H1 (cell line): ENCODE data around the gene COLEC12. TPM values are rescaled to one million over a fixed set of nuclear protein-coding genes. Genes with fewer than 3 reads are reported as not detected.

ENCODE experiments used
- CTCF ChIA-PET: fragments of 300-600 bp; sonication (Branson Sonifier 250); formaldehyde crosslinking; loops from one replicate; lab custom pipeline; 2021; ENCODE audit not compliant: partially characterized antibody; lab: Charles Lee
- POLR2A ChIA-PET: fragments of 300-600 bp; sonication (Branson Sonifier 250); formaldehyde crosslinking; loops from one replicate; lab custom pipeline; 2021; ENCODE audit warnings: inconsistent platforms; ENCODE audit not compliant: partially characterized antibody; lab: Charles Lee
- DNase-seq, 2 experiments: peaks; one replicate each; pipeline versions ENCODE4 v3.0.0 to v3.0.0-alpha.2; 2010 to 2022; ENCODE audit warnings: low spot score in 2 of 2, low read depth in 1 of 2, mixed read lengths in 1 of 2
- FAIRE-seq: peaks from 2 replicates; lab custom pipeline; 2011; peaks lifted over from hg19 to GRCh38; lab: Jason Lieb, UNC
- H2AFZ ChIP-seq: 2 replicates; pipeline ENCODE4 v1.8.1; 2012; ENCODE audit warnings: low read length, inconsistent platforms
- H2AK5ac ChIP-seq: 2 replicates; pipeline ENCODE4 v1.6.1; 2013; ENCODE audit warnings: low read depth, low read length
- H2BK120ac ChIP-seq: replicated peaks from 2 replicates; pipeline ENCODE3; 2013; ENCODE audit warnings: low read depth, low read length, inconsistent platforms
- H2BK12ac ChIP-seq: 2 replicates; pipeline ENCODE4 v1.6.1; 2013; ENCODE audit warnings: low read depth, low read length
- H2BK15ac ChIP-seq: 2 replicates; pipeline ENCODE4 v1.6.1; 2013; ENCODE audit warnings: low read length
- H2BK20ac ChIP-seq: 2 replicates; pipeline ENCODE4 v1.6.1; 2013; ENCODE audit warnings: low read length
- H2BK5ac ChIP-seq: 2 replicates; pipeline ENCODE4 v1.6.1; 2013; ENCODE audit warnings: low read depth, low read length
- H3K14ac ChIP-seq: 2 replicates; pipeline ENCODE4 v1.6.1; 2013; ENCODE audit warnings: inconsistent platforms; ENCODE audit not compliant: insufficient read length
- H3K18ac ChIP-seq: 2 replicates; pipeline ENCODE4 v1.6.1; 2013; ENCODE audit warnings: low read length; ENCODE audit errors: extremely low read depth
- H3K23ac ChIP-seq: 2 replicates; pipeline ENCODE4 v1.6.1; 2013; ENCODE audit warnings: inconsistent platforms; ENCODE audit not compliant: insufficient read length
- H3K23me2 ChIP-seq: 2 replicates; pipeline ENCODE4 v1.6.1; 2013; ENCODE audit warnings: low read depth, low read length
- H3K27ac ChIP-seq: 2 replicates; pipeline ENCODE4 v1.6.1; 2011; ENCODE audit warnings: low read depth, low read length, inconsistent platforms
- H3K27me3 ChIP-seq, 4 experiments: replicated peaks in 1 of 4; 1 replicate in 1 of 4; 2 replicates in 3 of 4; pipeline versions ENCODE4 v1.6.1 to v1.8.1; 2011 to 2013; ENCODE audit warnings: low read length in 3 of 4, mild to moderate bottlenecking in 3 of 4, inconsistent platforms in 2 of 4, mixed read lengths in 2 of 4, moderate library complexity in 1 of 4; ENCODE audit not compliant: control insufficient read depth in 3 of 4, insufficient read depth in 3 of 4; ENCODE audit errors: extremely low read depth in 1 of 4
- H3K36me3 ChIP-seq, 4 experiments: 2 replicates each; pipeline versions ENCODE4 v1.6.1 to v1.8.1; 2011 to 2013; ENCODE audit warnings: mild to moderate bottlenecking in 4 of 4, low read length in 3 of 4, moderate library complexity in 2 of 4, control low read depth in 1 of 4, inconsistent platforms in 1 of 4; ENCODE audit not compliant: insufficient read depth in 4 of 4, control insufficient read depth in 2 of 4
- H3K4ac ChIP-seq: replicated peaks from 2 replicates; pipeline ENCODE3; 2013; ENCODE audit warnings: low read length, low read depth, mixed read lengths, inconsistent platforms; ENCODE audit not compliant: insufficient read length
- H3K4me1 ChIP-seq, 4 experiments: replicated peaks in 1 of 4; 1 replicate in 1 of 4; 2 replicates in 3 of 4; pipeline versions ENCODE4 v1.6.1 to v1.8.1; 2011 to 2013; ENCODE audit warnings: low read length in 3 of 4, inconsistent platforms in 2 of 4, mixed read lengths in 1 of 4; ENCODE audit not compliant: insufficient read depth in 4 of 4, control insufficient read depth in 3 of 4
- H3K4me2 ChIP-seq, 2 experiments: 2 replicates each; pipeline versions ENCODE4 v1.6.1 to v1.8.1; 2011 to 2013; ENCODE audit warnings: low read depth in 2 of 2, low read length in 2 of 2, control low read depth in 1 of 2, inconsistent platforms in 1 of 2, mild to moderate bottlenecking in 1 of 2; ENCODE audit not compliant: insufficient read depth in 1 of 2
- H3K4me3 ChIP-seq, 4 experiments: fragments of 200-600, 300-600 bp in 1 of 4; sonication (generic), shearing (Covaris generic), sonication (Bioruptor Twin) in 1 of 4; 2 replicates each; pipeline versions ENCODE4 v1.5.1 to v1.8.1; 2011 to 2016; ENCODE audit warnings: low read length in 4 of 4, low read depth in 3 of 4, control low read depth in 2 of 4, inconsistent platforms in 2 of 4, mild to moderate bottlenecking in 2 of 4, mixed read lengths in 1 of 4, moderate library complexity in 1 of 4; ENCODE audit not compliant: insufficient read depth in 2 of 4; ENCODE audit errors: extremely low read depth in 1 of 4
- H3K56ac ChIP-seq: replicated peaks from 2 replicates; pipeline ENCODE3; 2013; ENCODE audit warnings: low read depth, mild to moderate bottlenecking, mixed read lengths, low read length, inconsistent platforms; ENCODE audit not compliant: insufficient read length
- H3K79me1 ChIP-seq: 2 replicates; pipeline ENCODE4 v1.6.1; 2013; ENCODE audit warnings: low read depth, low read length, control low read depth
- H3K79me2 ChIP-seq, 2 experiments: 2 replicates each; pipeline versions ENCODE4 v1.6.1 to v1.8.1; 2012 to 2013; ENCODE audit warnings: low read length in 2 of 2, mild to moderate bottlenecking in 2 of 2, inconsistent platforms in 1 of 2; ENCODE audit not compliant: insufficient read depth in 2 of 2, control insufficient read depth in 1 of 2
- H3K9ac ChIP-seq, 4 experiments: replicated peaks in 1 of 4; 1 replicate in 1 of 4; 2 replicates in 3 of 4; pipeline versions ENCODE4 v1.6.1 to v1.8.1; 2011 to 2013; ENCODE audit warnings: low read depth in 3 of 4, low read length in 3 of 4, control low read depth in 2 of 4, mild to moderate bottlenecking in 2 of 4, moderate library complexity in 2 of 4, inconsistent platforms in 1 of 4; ENCODE audit errors: extremely low read depth in 1 of 4
- H3K9me3 ChIP-seq, 2 experiments: 2 replicates each; pipeline versions ENCODE4 v1.6.1 to v1.8.1; 2012 to 2013; ENCODE audit warnings: mild to moderate bottlenecking in 2 of 2, moderate library complexity in 2 of 2, control low read depth in 1 of 2, inconsistent platforms in 1 of 2, low read depth in 1 of 2, low read length in 1 of 2, mixed read lengths in 1 of 2; ENCODE audit not compliant: insufficient read depth in 2 of 2
- H4K20me1 ChIP-seq, 2 experiments: replicated peaks in 1 of 2; 2 replicates each; pipeline versions ENCODE3 to v1.8.1; 2011 to 2013; ENCODE audit warnings: inconsistent platforms in 2 of 2, low read length in 2 of 2, mild to moderate bottlenecking in 1 of 2; ENCODE audit not compliant: insufficient read depth in 2 of 2, control insufficient read depth in 1 of 2
- H4K5ac ChIP-seq: 2 replicates; pipeline ENCODE4 v1.6.1; 2013; ENCODE audit warnings: low read length, low read depth, mixed read lengths, inconsistent platforms; ENCODE audit not compliant: insufficient read length
- H4K8ac ChIP-seq: 2 replicates; pipeline ENCODE4 v1.8.0; 2013; ENCODE audit warnings: mild to moderate bottlenecking, moderate library complexity, low read length, inconsistent platforms; ENCODE audit not compliant: insufficient read depth; ENCODE audit errors: extremely low read depth
- H4K91ac ChIP-seq: replicated peaks from 2 replicates; pipeline ENCODE3; 2013; ENCODE audit warnings: low read length, mixed read lengths, inconsistent platforms; ENCODE audit not compliant: insufficient read length
- ASH2L ChIP-seq: fragments of 200-600, 300-600 bp; sonication (generic); IDR thresholded peaks from one replicate; pipeline ENCODE4 v1.7.1; 2017; ENCODE audit warnings: low read length
- ATF2 ChIP-seq: IDR thresholded peaks from 2 replicates; pipeline ENCODE4 v1.6.1; 2012; ENCODE audit warnings: low read length, inconsistent platforms
- BACH1 ChIP-seq: IDR thresholded peaks from 2 replicates; pipeline ENCODE4 v1.6.1; 2012; ENCODE audit warnings: low read length, improper control_type of control experiment
- CEBPB ChIP-seq: IDR thresholded peaks from 2 replicates; pipeline ENCODE4 v1.6.1; 2012; ENCODE audit warnings: low read depth, low read length
- EP300 ChIP-seq, 2 experiments: IDR thresholded peaks; 1 replicate in 1 of 2; 2 replicates in 1 of 2; pipeline ENCODE4 v1.6.1; 2011 to 2012; ENCODE audit warnings: low read depth in 2 of 2, low read length in 2 of 2, mild to moderate bottlenecking in 2 of 2, borderline replicate concordance in 1 of 2, inconsistent platforms in 1 of 2, moderate library complexity in 1 of 2
- FOSL1 ChIP-seq: IDR thresholded peaks from 2 replicates; pipeline ENCODE4 v1.6.1; 2011; ENCODE audit warnings: mild to moderate bottlenecking, low read depth, low read length, moderate library complexity; ENCODE audit not compliant: insufficient read depth
- HDAC6 ChIP-seq: IDR thresholded peaks from one replicate; pipeline ENCODE4 v1.7.1; 2012; ENCODE audit warnings: low read depth, mild to moderate bottlenecking, inconsistent platforms, low read length, moderate library complexity
- PHF8 ChIP-seq: fragments of 200-600 bp; sonication (generic); conservative IDR thresholded peaks from 2 replicates; pipeline ENCODE4 v1.7.1; 2012; ENCODE audit warnings: low read depth, mild to moderate bottlenecking, inconsistent platforms, low read length, moderate library complexity
- POU5F1 ChIP-seq: IDR thresholded peaks from 2 replicates; pipeline ENCODE4 v1.6.1; 2011; ENCODE audit warnings: low read depth, mild to moderate bottlenecking, low read length, moderate library complexity
- SP2 ChIP-seq: IDR thresholded peaks from 2 replicates; pipeline ENCODE4 v1.6.1; 2012; ENCODE audit warnings: mild to moderate bottlenecking, low read length, inconsistent platforms
- SUZ12 ChIP-seq: fragments of 200-600 bp; sonication (generic); IDR thresholded peaks from 2 replicates; pipeline ENCODE4 v1.6.1; 2012; ENCODE audit warnings: mild to moderate bottlenecking, inconsistent platforms, low read length, moderate library complexity, mixed read lengths
- TCF12 ChIP-seq: IDR thresholded peaks from 2 replicates; pipeline ENCODE4 v1.6.1; 2011; ENCODE audit warnings: low read depth, mild to moderate bottlenecking, low read length
- ZNF274 ChIP-seq: IDR thresholded peaks from 2 replicates; pipeline ENCODE4 v1.7.0; 2012; ENCODE audit warnings: low read length, borderline replicate concordance; ENCODE audit errors: extremely low read depth
- WGBS, 2 experiments: shearing (Covaris generic) in 1 of 2; methylation state at CpG; one replicate each; pipeline versions ENCODE4 v1.1.6 to v1.1.7; 2013 to 2015; ENCODE audit warnings: low lambda C conversion rate in 2 of 2, mixed read lengths in 2 of 2, inconsistent platforms in 1 of 2, low coverage in 1 of 2, missing lambda C conversion rate in 1 of 2; ENCODE audit not compliant: insufficient replicate concordance in 2 of 2, insufficient coverage in 1 of 2, insufficient read length in 1 of 2; ENCODE audit errors: extremely low coverage in 1 of 2, missing lambda C conversion rate in 1 of 2; 5-methylcytosine and 5-hydroxymethylcytosine counted together
- polyA plus RNA-seq, 7 experiments: library from polyadenylated mRNA; depleted of rRNA in 3 of 7; stranded (reverse) in 5 of 7; unstranded in 2 of 7; fragments of >200 nt in 5 of 7; fragments of 200-250 nt in 2 of 7; gene quantifications; 1 replicate in 5 of 7; 2 replicates in 1 of 7; 4 replicates in 1 of 7; pipeline versions ENCODE4 v1.2.1 to v1.2.3, GENCODE V29; 2011 to 2013; ENCODE audit warnings: missing spikeins in 2 of 7, mixed read lengths in 2 of 7
- total RNA-seq: library from RNA; stranded (reverse); fragmentation: NEBNext Ultra II Directional; extraction: Animal tissue kit (Norgen Biotek cat#: 25700); gene quantifications from 2 replicates; pipeline ENCODE4 v1.2.1, GENCODE V29; 2021

The COLEC12 gene
- total and polyA plus RNA-seq, 2 of the 8 experiments (the other 6 are each of a cell fraction or from before 2014, with no cell fraction given): 0.44 to 2.3 TPM

GRCh38 chr18:376311-376710 lies 124.2 kb downstream of the COLEC12 start:
- H4K5ac ChIP-seq: no peak overlapping the region
- WGBS, 2 experiments: 83% methylated on average over 3 of the region's 3 CpGs; no CpG with 5 or more reads in 1 of the 2 experiments
- no peaks in the 10 kb centered on the region for H3K23me2 ChIP-seq
- H3K36me3 ChIP-seq: no peaks in the 10 kb centered on the region
- no peak overlapping the region; the same call in 1 of the 2 replicates for H2AFZ ChIP-seq
- no peak overlapping the region for H3K27ac ChIP-seq
- no peak overlapping the region for H2BK120ac ChIP-seq
- no peak overlapping the region for H3K4me2 ChIP-seq
- no peaks in the 10 kb centered on the region for H3K79me1 ChIP-seq
- H4K20me1 ChIP-seq: no peaks in the 10 kb centered on the region
- H3K9me3 ChIP-seq: no peaks in the 10 kb centered on the region
- no peak overlapping the region for H2BK5ac ChIP-seq
- H3K18ac ChIP-seq: no peak overlapping the region
- H4K91ac ChIP-seq: no peak overlapping the region
- H3K56ac ChIP-seq: no peak overlapping the region
- H2BK15ac ChIP-seq: no peak overlapping the region
- no peak overlapping the region for H3K14ac ChIP-seq
- CTCF ChIA-PET: interaction anchor here (1.1 to 1.2 kb wide), 2 partner anchors 10 to 15 kb away, joined by 3 read pairs; no protein-coding TSS in a partner anchor
- DNase-seq (no peak), FAIRE-seq (peak; percentile 63)
- no peak overlapping the region for H3K23ac ChIP-seq
- H3K27me3 ChIP-seq: peaks cover 0 to 2% (median 0%) of the 10 kb centered on the region in 4 experiments; a peak in 1 of 7 replicates
- H3K4me1 ChIP-seq: peaks cover 0 to 5% (median 2%) of the 10 kb centered on the region in 4 experiments; a peak in 4 of 7 replicates
- H3K4ac ChIP-seq: no peak overlapping the region
- H2BK12ac ChIP-seq: no peak overlapping the region
- no peak overlapping the region for H3K4me3 ChIP-seq
- H2BK20ac ChIP-seq: no peak overlapping the region
- H2AK5ac ChIP-seq: no peak overlapping the region
- no peaks in the 10 kb centered on the region for H3K79me2 ChIP-seq
- H4K8ac ChIP-seq: no peak overlapping the region
- POLR2A ChIA-PET: interaction anchor here (0.6 kb wide), 1 partner anchor 173 kb away, joined by 3 read pairs; no protein-coding TSS in a partner anchor
- H3K9ac ChIP-seq: no peak overlapping the region
- TF ChIP-seq HDAC6 (no peak), CEBPB (no peak), ATF2 (no peak), TCF12 (no peak), EP300 (IDR thresholded peaks at IDR 0.05; ENCODE audit: borderline replicate concordance in 1 of 2, low read depth in 2 of 2, low read length in 2 of 2) (no peak), POU5F1 (no peak), FOSL1 (no peak), ZNF274 (no peak), ASH2L (no peak), PHF8 (no peak), BACH1 (no peak), SP2 (no peak), SUZ12 (no peak)
